Suprapubic skin (tissue), 4 donors: ENCODE results near the gene CCDC126. TPM values are rescaled to one million over a fixed set of nuclear protein-coding genes. Genes with fewer than 3 reads are reported as not detected.
"Not testable (repeated sequence)": the region's sequence is repeated elsewhere in the genome, so short reads cannot be mapped to it uniquely, and the experiment has no call there.

ENCODE experiments used
- DNase-seq, 2 donors: peaks; one replicate each; pipeline ENCODE4 v3.0.0-alpha.2; 2019; ENCODE audit warnings: low spot score in 2 of 2
- H3K27ac ChIP-seq: fragments of 200-600 bp; sonication (generic); one replicate; pipeline ENCODE4 v1.5.1; 2019
- H3K27me3 ChIP-seq: fragments of 200-600 bp; sonication (generic); one replicate; pipeline ENCODE4 v1.5.1; 2019
- H3K36me3 ChIP-seq: fragments of 200-600 bp; sonication (generic); one replicate; pipeline ENCODE4 v1.5.1; 2019
- H3K4me1 ChIP-seq: fragments of 200-600 bp; sonication (generic); one replicate; pipeline ENCODE4 v1.5.1; 2019
- H3K4me3 ChIP-seq: fragments of 200-600 bp; sonication (generic); one replicate; pipeline ENCODE4 v1.5.1; 2019; ENCODE audit warnings: mild to moderate bottlenecking
- H3K9me3 ChIP-seq: fragments of 200-600 bp; sonication (generic); one replicate; pipeline ENCODE4 v1.5.1; 2019
- EP300 ChIP-seq: sonication (generic); formaldehyde crosslinking; IDR thresholded peaks from one replicate; pipeline ENCODE4 v1.6.1; 2017; ENCODE audit warnings: antibody characterized with exemption
- POLR2A ChIP-seq, 2 donors: fragments of 450-650 bp; IDR thresholded peaks; one replicate each; pipeline ENCODE4 v1.6.1; 2017; ENCODE audit warnings: antibody characterized with exemption in 2 of 2, mild to moderate bottlenecking in 2 of 2, moderate library complexity in 2 of 2
- POLR2AphosphoS5 ChIP-seq, 3 donors: sonication (generic); formaldehyde crosslinking; IDR thresholded peaks; one replicate each; pipeline ENCODE4 v1.6.1; 2017; ENCODE audit warnings: antibody characterized with exemption in 3 of 3
- WGBS: methylation state at CpG from one replicate; pipeline ENCODE4 v1.1.5; 2018; 5-methylcytosine and 5-hydroxymethylcytosine counted together
- total RNA-seq, 4 donors: library from RNA; depleted of rRNA; stranded (reverse); fragments of >200 nt; gene quantifications; one replicate each; pipeline ENCODE4 v1.1.0, GENCODE V29; 2016
- TF ChIP-seq, protein P1 (sequence below), 2 donors: fragments of 200-600 bp in 1 of 2; fragments of 450-650 bp in 1 of 2; sonication (generic) in 1 of 2; IDR thresholded peaks; one replicate each; pipeline ENCODE4 v1.5.1; 2016 to 2019; ENCODE audit warnings: antibody characterized with exemption in 2 of 2, mild to moderate bottlenecking in 1 of 2, moderate library complexity in 1 of 2

Gene CCDC126
- 10 to 100 TPM in 2 of 4 donors, 1 to 10 TPM in 2; 7.1 to 25.4 (median 11.5) TPM for total RNA-seq

- Histone ChIP-seq H3K27ac (peak within 1 kb of the TSS; percentile 93), H3K4me3 (peak within 1 kb of the TSS; percentile 78), H3K9me3 (no peaks in the 10 kb centered on the region), H3K27me3 (no peaks in the 10 kb centered on the region), H3K36me3 (no peaks in the 10 kb centered on the region), H3K4me1 (peaks cover 19% of the 10 kb centered on the region)
- WGBS = 3% methylated on average over 38 of the region's 99 CpGs
- TF ChIP-seq EP300 (no peak), POLR2AphosphoS5 (IDR thresholded peaks at IDR 0.05) (peak in 1 of 3 donors; percentile 42), POLR2A (IDR thresholded peaks at IDR 0.05) (no peak)
- TF ChIP-seq, protein P1, sequence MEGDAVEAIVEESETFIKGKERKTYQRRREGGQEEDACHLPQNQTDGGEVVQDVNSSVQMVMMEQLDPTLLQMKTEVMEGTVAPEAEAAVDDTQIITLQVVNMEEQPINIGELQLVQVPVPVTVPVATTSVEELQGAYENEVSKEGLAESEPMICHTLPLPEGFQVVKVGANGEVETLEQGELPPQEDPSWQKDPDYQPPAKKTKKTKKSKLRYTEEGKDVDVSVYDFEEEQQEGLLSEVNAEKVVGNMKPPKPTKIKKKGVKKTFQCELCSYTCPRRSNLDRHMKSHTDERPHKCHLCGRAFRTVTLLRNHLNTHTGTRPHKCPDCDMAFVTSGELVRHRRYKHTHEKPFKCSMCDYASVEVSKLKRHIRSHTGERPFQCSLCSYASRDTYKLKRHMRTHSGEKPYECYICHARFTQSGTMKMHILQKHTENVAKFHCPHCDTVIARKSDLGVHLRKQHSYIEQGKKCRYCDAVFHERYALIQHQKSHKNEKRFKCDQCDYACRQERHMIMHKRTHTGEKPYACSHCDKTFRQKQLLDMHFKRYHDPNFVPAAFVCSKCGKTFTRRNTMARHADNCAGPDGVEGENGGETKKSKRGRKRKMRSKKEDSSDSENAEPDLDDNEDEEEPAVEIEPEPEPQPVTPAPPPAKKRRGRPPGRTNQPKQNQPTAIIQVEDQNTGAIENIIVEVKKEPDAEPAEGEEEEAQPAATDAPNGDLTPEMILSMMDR (IDR thresholded peaks at IDR 0.05) = no peak
- DNase-seq = peak; percentile 94 to 95
These were observed at the start of gene CCDC126 for GRCh38 chr7:23597094-23598091. TSS of gene CCDC126 (plus strand) at chr7:23597382. CDS start at chr7:23611316, 13,934 bp downstream.

- H3K4me3 ChIP-seq = no peak overlapping the region
- WGBS = 93% methylated on average over 4 of the region's 4 CpGs
- no peak for TF ChIP-seq POLR2AphosphoS5 (IDR thresholded peaks at IDR 0.05)
- no peak for TF ChIP-seq POLR2A (IDR thresholded peaks at IDR 0.05)
- no peak for TF ChIP-seq EP300
- TF ChIP-seq, protein P1 (IDR thresholded peaks at IDR 0.05) = no peak
- H3K4me1 ChIP-seq = no peaks in the 10 kb centered on the region
- H3K9me3 ChIP-seq = no peaks in the 10 kb centered on the region
- H3K27ac ChIP-seq = no peak overlapping the region
- H3K27me3 ChIP-seq = peaks cover 4% of the 10 kb centered on the region
- DNase-seq = no peak
- no peaks in the 10 kb centered on the region for H3K36me3 ChIP-seq
These were observed 49.5 kb upstream of the CCDC126 start for GRCh38 chr7:23547662-23548061.

DNA sequence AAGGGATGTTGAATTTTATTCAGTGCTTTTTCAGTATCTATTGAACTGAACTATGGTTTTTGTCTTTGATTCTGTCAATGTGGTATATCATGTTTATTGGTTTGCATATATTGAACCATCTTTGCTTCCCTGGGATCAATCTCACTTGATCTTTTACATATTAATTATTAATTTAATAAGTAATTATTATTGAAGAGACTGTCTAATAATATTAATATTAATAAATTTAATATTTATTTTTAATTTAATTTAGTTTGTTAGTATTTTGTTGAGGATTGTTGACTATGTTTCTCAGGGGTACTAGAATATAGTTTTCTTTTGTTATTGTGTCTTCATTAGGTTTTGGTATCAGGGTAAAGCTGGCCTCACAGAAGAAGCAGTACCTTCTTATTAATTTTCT is 38.9 kb upstream of the CCDC126 start:
- no peaks in the 10 kb centered on the region for H3K4me1 ChIP-seq
- peaks cover 3% of the 10 kb centered on the region for H3K27me3 ChIP-seq
- no peak overlapping the region for H3K27ac ChIP-seq
- H3K36me3 ChIP-seq = no peaks in the 10 kb centered on the region
- no peak for DNase-seq
- no peaks in the 10 kb centered on the region for H3K9me3 ChIP-seq
- H3K4me3 ChIP-seq = no peak overlapping the region
- TF ChIP-seq POLR2A (IDR thresholded peaks at IDR 0.05) (no peak), POLR2AphosphoS5 (IDR thresholded peaks at IDR 0.05) (no peak), EP300 (no peak)
- TF ChIP-seq, protein P1 (IDR thresholded peaks at IDR 0.05) = no peak

- Histone ChIP-seq H3K4me3 (no peak overlapping the region), H3K9me3 (no peaks in the 10 kb centered on the region), H3K27ac (no peak overlapping the region), H3K4me1 (no peaks in the 10 kb centered on the region), H3K27me3 (peaks cover 3% of the 10 kb centered on the region), H3K36me3 (no peaks in the 10 kb centered on the region)
- DNase-seq = peak in 1 of 2 donors; percentile 70
- TF ChIP-seq POLR2A (IDR thresholded peaks at IDR 0.05) = no peak
- TF ChIP-seq, protein P1 (IDR thresholded peaks at IDR 0.05) = peak; percentile 67 to 79
- WGBS = 41% methylated on average over 5 of the region's 5 CpGs
These were observed 26.5 kb upstream of the CCDC126 start for GRCh38 chr7:23570592-23571200.

DNA sequence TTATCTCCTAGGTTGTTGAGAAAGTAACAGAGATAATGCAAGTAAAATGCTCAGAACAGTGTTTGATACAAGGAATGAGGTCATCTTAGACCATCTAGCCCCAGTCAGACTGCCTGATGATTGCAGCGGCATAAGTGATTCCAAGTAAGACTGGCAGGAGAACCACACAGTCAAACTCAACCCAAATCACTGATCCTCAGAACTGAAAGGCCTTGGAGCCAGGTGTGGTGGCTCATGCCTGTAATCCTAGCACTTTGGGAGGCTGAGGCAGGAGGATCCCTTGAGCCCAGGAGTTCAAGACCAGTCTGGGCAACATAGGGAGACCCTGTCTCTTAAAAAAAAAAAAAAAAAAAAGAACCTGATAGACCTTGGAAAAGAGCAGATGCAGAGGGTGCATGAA is 15.2 kb upstream of the CCDC126 start:
- not testable (repeated sequence) for H3K27me3 ChIP-seq, DNase-seq
- WGBS = 95% methylated on average over 1 of the region's 1 CpG

DNA sequence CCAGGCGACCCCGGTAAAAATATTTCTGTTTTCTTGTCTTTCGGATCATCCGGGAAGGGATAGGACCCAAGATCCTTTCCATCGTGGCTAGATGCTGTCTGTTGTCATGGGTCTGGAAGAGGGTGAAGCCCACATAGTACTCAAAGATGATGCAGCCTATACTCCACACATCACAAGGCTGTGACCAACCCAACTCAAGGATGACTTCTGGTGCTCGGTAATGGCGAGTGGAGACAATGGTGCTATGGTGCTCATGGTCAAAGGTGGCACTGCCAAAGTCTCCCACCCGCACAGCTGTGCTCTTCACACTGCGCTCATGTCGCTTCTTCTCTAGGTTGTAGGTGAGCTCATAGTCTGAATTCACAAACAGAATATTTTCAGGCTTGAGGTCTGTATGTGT is 11.9 kb upstream of the CCDC126 start:
- not testable (repeated sequence) for H3K9me3 ChIP-seq, DNase-seq, H3K4me1 ChIP-seq, H3K36me3 ChIP-seq, H3K4me3 ChIP-seq, H3K27me3 ChIP-seq, H3K27ac ChIP-seq
- 96% methylated on average over 10 of the region's 10 CpGs for WGBS

More for the DNA sequence above, 15.2 kb upstream of the CCDC126 start:
- not testable (repeated sequence) for H3K9me3 ChIP-seq, H3K27ac ChIP-seq, H3K4me1 ChIP-seq, H3K36me3 ChIP-seq, H3K4me3 ChIP-seq
